22Rv1 (cell line): ENCODE data around the gene ZNF436.

Experiments used
- ZFX ChIP-seq: fragments of 450-650 bp; IDR thresholded peaks from 2 replicates; pipeline ENCODE4 v1.6.1; 2017; ENCODE audit warnings: antibody characterized with exemption, borderline replicate concordance
- TF ChIP-seq, protein P1 (sequence below): fragments of 450-650 bp; IDR thresholded peaks from 2 replicates; pipeline ENCODE4 v1.5.1; 2017; ENCODE audit warnings: mild to moderate bottlenecking

DNA sequence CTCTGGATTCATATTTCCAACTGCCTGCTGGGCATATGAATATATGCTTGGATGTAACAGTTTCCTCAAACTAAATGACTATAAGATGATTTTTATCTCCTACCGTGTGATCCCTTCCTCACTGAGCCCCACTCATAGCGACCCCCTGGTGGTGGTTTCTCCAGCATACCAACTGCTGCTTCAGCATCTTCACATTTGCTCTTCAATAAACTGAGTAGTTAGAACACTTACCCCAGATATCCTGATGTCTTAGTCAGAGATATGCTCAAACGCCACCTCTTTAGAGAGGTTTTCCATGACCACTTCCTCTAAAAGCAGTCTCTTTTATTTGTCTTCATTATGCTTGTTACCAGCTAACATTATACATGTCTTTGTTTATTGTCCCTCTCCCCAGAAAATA, 15.4 kb downstream of the ZNF436 start:
- TF ChIP-seq, protein P1, sequence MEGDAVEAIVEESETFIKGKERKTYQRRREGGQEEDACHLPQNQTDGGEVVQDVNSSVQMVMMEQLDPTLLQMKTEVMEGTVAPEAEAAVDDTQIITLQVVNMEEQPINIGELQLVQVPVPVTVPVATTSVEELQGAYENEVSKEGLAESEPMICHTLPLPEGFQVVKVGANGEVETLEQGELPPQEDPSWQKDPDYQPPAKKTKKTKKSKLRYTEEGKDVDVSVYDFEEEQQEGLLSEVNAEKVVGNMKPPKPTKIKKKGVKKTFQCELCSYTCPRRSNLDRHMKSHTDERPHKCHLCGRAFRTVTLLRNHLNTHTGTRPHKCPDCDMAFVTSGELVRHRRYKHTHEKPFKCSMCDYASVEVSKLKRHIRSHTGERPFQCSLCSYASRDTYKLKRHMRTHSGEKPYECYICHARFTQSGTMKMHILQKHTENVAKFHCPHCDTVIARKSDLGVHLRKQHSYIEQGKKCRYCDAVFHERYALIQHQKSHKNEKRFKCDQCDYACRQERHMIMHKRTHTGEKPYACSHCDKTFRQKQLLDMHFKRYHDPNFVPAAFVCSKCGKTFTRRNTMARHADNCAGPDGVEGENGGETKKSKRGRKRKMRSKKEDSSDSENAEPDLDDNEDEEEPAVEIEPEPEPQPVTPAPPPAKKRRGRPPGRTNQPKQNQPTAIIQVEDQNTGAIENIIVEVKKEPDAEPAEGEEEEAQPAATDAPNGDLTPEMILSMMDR = no peak
- TF ChIP-seq ZFX = no peak
